Suprapubic skin (tissue), 4 donors: ENCODE measurements around the gene KIF4A. TPM values are rescaled to one million over a fixed set of nuclear protein-coding genes. Genes with fewer than 3 reads are reported as not detected.
"Not testable (repeated sequence)": the region's sequence is repeated elsewhere in the genome, so short reads cannot be mapped to it uniquely, and the experiment has no call there.

Source experiments
- DNase-seq, 2 donors: peaks; one replicate each; pipeline ENCODE4 v3.0.0-alpha.2; 2019; ENCODE audit warnings: low spot score in 2 of 2
- H3K27ac ChIP-seq: fragments of 200-600 bp; sonication (generic); one replicate; pipeline ENCODE4 v1.5.1; 2019
- H3K27me3 ChIP-seq: fragments of 200-600 bp; sonication (generic); one replicate; pipeline ENCODE4 v1.5.1; 2019
- H3K36me3 ChIP-seq: fragments of 200-600 bp; sonication (generic); one replicate; pipeline ENCODE4 v1.5.1; 2019
- H3K4me1 ChIP-seq: fragments of 200-600 bp; sonication (generic); one replicate; pipeline ENCODE4 v1.5.1; 2019
- H3K4me3 ChIP-seq: fragments of 200-600 bp; sonication (generic); one replicate; pipeline ENCODE4 v1.5.1; 2019; ENCODE audit warnings: mild to moderate bottlenecking
- H3K9me3 ChIP-seq: fragments of 200-600 bp; sonication (generic); one replicate; pipeline ENCODE4 v1.5.1; 2019
- EP300 ChIP-seq: sonication (generic); formaldehyde crosslinking; IDR thresholded peaks from one replicate; pipeline ENCODE4 v1.6.1; 2017; ENCODE audit warnings: antibody characterized with exemption
- POLR2A ChIP-seq, 2 donors: fragments of 450-650 bp; IDR thresholded peaks; one replicate each; pipeline ENCODE4 v1.6.1; 2017; ENCODE audit warnings: antibody characterized with exemption in 2 of 2, mild to moderate bottlenecking in 2 of 2, moderate library complexity in 2 of 2
- POLR2AphosphoS5 ChIP-seq, 3 donors: sonication (generic); formaldehyde crosslinking; IDR thresholded peaks; one replicate each; pipeline ENCODE4 v1.6.1; 2017; ENCODE audit warnings: antibody characterized with exemption in 3 of 3
- WGBS: methylation state at CpG from one replicate; pipeline ENCODE4 v1.1.5; 2018; 5-methylcytosine and 5-hydroxymethylcytosine counted together
- total RNA-seq, 4 donors: library from RNA; depleted of rRNA; stranded (reverse); fragments of >200 nt; gene quantifications; one replicate each; pipeline ENCODE4 v1.1.0, GENCODE V29; 2016
- TF ChIP-seq, protein P1 (sequence below), 2 donors: fragments of 200-600 bp in 1 of 2; fragments of 450-650 bp in 1 of 2; sonication (generic) in 1 of 2; IDR thresholded peaks; one replicate each; pipeline ENCODE4 v1.5.1; 2016 to 2019; ENCODE audit warnings: antibody characterized with exemption in 2 of 2, mild to moderate bottlenecking in 1 of 2, moderate library complexity in 1 of 2

KIF4A gene
- total RNA-seq, 4 donors from 2014 or later, result 1.4 to 2.3 (median 1.9) TPM

DNA sequence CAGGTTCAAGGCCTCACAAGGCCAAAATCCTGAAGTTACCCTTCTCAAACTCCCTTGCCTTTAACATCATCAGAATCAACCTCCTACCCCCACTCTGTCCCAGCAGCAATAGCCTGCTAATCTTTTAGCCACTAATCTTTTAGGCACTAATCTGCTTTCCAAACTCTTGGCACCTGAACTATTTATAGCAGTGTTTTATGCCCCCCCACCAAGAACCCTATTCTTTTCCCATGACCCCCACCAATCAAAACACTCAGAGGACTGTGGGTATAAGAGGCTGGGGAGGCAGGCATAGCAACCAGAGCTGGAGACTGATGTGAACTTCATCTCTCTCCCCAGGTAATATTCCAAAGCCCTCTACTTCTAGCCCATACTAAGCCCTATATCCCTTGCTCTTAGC is 21.9 kb upstream of the KIF4A start, which contains the start of gene ARR3:
ARR3 (plus strand) TSS at position 301 of the 400 bp plus-strand sequence. CDS start 1,052 bp downstream, outside the sequence.
- no peak within 1 kb of the TSS for H3K27ac ChIP-seq
- no peak for DNase-seq
- no peaks in the 10 kb centered on the region for H3K36me3 ChIP-seq
- H3K9me3 ChIP-seq, result no peaks in the 10 kb centered on the region
- no peak within 1 kb of the TSS for H3K4me3 ChIP-seq
- no peaks in the 10 kb centered on the region for H3K4me1 ChIP-seq
- no peaks in the 10 kb centered on the region for H3K27me3 ChIP-seq
- TF ChIP-seq EP300, result no peak
- no peak for TF ChIP-seq POLR2A (IDR thresholded peaks at IDR 0.05)
- TF ChIP-seq, protein P1, sequence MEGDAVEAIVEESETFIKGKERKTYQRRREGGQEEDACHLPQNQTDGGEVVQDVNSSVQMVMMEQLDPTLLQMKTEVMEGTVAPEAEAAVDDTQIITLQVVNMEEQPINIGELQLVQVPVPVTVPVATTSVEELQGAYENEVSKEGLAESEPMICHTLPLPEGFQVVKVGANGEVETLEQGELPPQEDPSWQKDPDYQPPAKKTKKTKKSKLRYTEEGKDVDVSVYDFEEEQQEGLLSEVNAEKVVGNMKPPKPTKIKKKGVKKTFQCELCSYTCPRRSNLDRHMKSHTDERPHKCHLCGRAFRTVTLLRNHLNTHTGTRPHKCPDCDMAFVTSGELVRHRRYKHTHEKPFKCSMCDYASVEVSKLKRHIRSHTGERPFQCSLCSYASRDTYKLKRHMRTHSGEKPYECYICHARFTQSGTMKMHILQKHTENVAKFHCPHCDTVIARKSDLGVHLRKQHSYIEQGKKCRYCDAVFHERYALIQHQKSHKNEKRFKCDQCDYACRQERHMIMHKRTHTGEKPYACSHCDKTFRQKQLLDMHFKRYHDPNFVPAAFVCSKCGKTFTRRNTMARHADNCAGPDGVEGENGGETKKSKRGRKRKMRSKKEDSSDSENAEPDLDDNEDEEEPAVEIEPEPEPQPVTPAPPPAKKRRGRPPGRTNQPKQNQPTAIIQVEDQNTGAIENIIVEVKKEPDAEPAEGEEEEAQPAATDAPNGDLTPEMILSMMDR (IDR thresholded peaks at IDR 0.05), result no peak
- TF ChIP-seq POLR2AphosphoS5 (IDR thresholded peaks at IDR 0.05), result no peak

DNA sequence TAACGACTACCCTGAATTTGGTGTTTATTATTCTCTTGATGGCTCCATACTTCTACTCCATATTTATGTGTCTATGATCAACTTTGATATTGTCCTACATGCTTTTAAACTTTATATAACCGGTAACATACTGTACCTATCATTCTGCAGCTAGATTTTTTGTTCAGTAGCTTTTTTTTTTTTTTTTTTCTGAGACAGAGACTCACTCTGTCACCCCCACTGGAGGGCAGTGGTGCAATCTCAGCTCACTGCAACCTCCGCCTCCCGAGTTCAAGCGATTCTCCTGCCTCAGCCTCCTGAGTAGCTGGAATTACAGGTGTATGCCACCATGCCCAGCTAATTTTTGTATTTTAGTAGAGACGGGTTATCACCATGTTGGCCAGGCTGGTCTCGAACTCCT is 15.9 kb upstream of the KIF4A start:
- WGBS, result 82% methylated on average over 7 of the region's 7 CpGs
- H3K27me3 ChIP-seq, H3K9me3 ChIP-seq, DNase-seq, H3K4me3 ChIP-seq, H3K36me3 ChIP-seq, H3K27ac ChIP-seq, H3K4me1 ChIP-seq: not testable (repeated sequence)

DNA sequence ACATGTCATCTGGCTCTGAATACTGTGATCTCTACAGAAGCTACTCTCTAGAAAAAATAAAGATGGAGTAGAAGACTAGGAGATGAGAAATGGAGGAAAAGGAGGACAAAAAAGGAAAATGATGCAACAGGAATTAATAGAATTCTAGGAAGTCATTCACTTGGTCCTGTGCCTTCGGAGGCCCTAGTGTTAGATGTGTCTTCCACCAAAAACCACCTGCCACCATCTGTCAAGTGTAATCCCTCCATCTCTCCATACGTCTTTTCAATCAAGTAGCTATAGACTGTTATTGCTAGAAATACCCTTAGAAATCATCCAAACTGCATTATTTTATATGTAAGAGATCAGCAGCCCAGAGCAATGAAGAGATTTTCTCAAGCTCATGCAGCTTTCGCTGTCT is 10.8 kb upstream of the KIF4A start:
- Histone ChIP-seq H3K27ac (no peak overlapping the region), H3K9me3 (no peaks in the 10 kb centered on the region), H3K27me3 (no peaks in the 10 kb centered on the region), H3K36me3 (no peaks in the 10 kb centered on the region), H3K4me3 (no peak overlapping the region), H3K4me1 (no peaks in the 10 kb centered on the region)
- no peak for DNase-seq
- TF ChIP-seq EP300 (no peak), POLR2AphosphoS5 (IDR thresholded peaks at IDR 0.05) (no peak), POLR2A (IDR thresholded peaks at IDR 0.05) (no peak)
- TF ChIP-seq, protein P1 (IDR thresholded peaks at IDR 0.05), result no peak
- 84% methylated on average over 3 of the region's 3 CpGs for WGBS

DNA sequence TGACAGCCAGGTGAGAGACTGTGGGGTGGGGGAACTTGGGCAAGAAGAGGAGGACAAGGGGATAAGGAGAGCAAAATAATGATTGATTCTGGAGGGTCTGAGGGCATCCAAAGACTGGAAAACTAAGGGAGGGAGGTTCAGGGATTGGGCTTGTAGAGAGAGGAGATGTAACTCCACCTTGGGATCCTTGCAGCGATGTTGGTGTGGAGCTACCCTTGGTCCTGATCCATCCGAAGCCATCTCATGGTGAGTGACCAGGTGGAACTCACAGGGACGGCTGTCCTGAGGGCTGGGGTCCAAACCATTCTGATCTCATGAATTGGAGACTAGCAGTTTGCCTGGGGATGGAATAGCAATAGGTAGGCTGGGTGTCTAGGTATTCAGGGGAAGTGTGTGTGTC is 9.3 kb upstream of the KIF4A start:
- no peak for DNase-seq
- Histone ChIP-seq H3K4me3 (no peak overlapping the region), H3K36me3 (peaks cover under 1% of the 10 kb centered on the region), H3K4me1 (no peaks in the 10 kb centered on the region), H3K27me3 (no peaks in the 10 kb centered on the region), H3K27ac (no peak overlapping the region), H3K9me3 (no peaks in the 10 kb centered on the region)
- WGBS, result 76% methylated on average over 3 of the region's 3 CpGs
- TF ChIP-seq EP300, result no peak
- TF ChIP-seq, protein P1 (IDR thresholded peaks at IDR 0.05), result no peak

DNA sequence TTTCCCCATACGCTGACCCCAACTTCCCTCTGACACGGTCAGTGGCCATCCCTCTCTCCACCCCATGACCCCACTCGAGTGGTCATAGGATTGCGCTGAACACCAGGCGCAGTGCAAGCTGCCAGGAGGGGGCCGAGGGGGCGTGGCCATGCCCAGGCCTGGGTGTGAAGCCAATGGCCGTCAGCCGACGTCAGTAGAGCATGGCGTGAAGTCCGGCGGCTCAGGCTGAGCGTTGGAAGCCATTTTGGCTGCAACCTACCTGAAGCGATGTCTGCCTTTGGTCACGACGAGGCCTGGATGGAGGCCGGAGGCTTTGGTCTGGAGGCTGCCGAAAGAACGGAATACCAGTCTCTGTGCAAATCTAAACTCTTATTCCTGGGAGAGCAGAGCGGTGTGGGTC is 8.0 kb upstream of the KIF4A start, which contains the start of gene RAB41:
RAB41 (plus strand) TSS at position 222 of the 400 bp plus-strand sequence; CDS start at position 268, 46 bp downstream.
- TF ChIP-seq EP300, result no peak
- TF ChIP-seq, protein P1 (IDR thresholded peaks at IDR 0.05), result no peak
- no peak for TF ChIP-seq POLR2A (IDR thresholded peaks at IDR 0.05)
- TF ChIP-seq POLR2AphosphoS5 (IDR thresholded peaks at IDR 0.05), result no peak
- Histone ChIP-seq H3K9me3 (no peaks in the 10 kb centered on the region), H3K4me1 (no peaks in the 10 kb centered on the region), H3K36me3 (peaks cover 9% of the 10 kb centered on the region), H3K27me3 (no peaks in the 10 kb centered on the region), H3K4me3 (no peak within 1 kb of the TSS), H3K27ac (no peak within 1 kb of the TSS)
- no peak for DNase-seq
- WGBS, result 94% methylated on average over 21 of the region's 21 CpGs

DNA sequence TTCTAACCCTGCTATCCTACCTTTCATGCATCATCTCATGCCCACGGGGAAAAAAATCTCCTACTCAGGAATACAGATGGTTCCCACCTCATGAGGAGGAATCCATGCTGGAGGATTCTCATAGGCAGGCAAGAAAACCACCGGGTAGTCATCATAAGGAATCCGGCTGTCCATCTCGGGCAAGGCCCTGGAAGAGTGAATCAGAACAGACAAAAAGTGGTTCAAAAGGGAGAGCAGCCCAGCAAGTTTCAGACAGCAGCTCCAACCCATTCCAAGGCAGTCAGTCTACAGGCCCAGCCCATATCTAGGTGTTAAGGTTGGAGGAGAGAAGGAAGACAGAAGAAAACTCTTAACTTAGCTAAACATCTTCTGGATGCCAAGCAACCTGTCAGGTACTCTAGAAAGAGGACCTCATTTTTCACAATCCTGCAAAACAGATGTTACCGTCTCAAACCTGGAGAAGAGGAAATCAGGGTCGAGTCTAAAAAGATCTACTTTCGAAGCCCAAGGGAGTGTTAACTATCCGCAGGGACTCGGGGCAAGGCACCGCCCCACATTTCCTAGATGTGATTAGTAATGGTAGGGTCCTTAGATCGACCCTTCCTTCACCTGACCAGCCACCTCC is 624 bp upstream of the KIF4A start:
- peak overlapping the region; percentile 58 for H3K4me3 ChIP-seq
- no peaks in the 10 kb centered on the region for H3K27me3 ChIP-seq
- H3K9me3 ChIP-seq, result no peaks in the 10 kb centered on the region
- TF ChIP-seq, protein P1 (IDR thresholded peaks at IDR 0.05), result no peak
- TF ChIP-seq POLR2A (IDR thresholded peaks at IDR 0.05), result no peak
- no peak for TF ChIP-seq POLR2AphosphoS5 (IDR thresholded peaks at IDR 0.05)
- TF ChIP-seq EP300, result no peak
- H3K27ac ChIP-seq, result no peak overlapping the region
- no peak for DNase-seq
- peaks cover 15% of the 10 kb centered on the region for H3K4me1 ChIP-seq
- WGBS, result 45% methylated on average over 11 of the region's 11 CpGs
- peaks cover 13% of the 10 kb centered on the region for H3K36me3 ChIP-seq
